ENCODE results near the gene PARN.

PARN gene

GRCh38 chr16:14632693-14633569 is 2.9 kb upstream of the PARN start, which contains the start of gene BFAR (continued):
- no peak for TF ChIP-seq ZNF280C (tag by site-specific recombination; IDR thresholded peaks at IDR 0.05)
- no peak; the same call in 1 of the 2 replicates for TF ChIP-seq ZXDB (tag by site-specific recombination; IDR thresholded peaks at IDR 0.05)
- TF ChIP-seq BCL11B (tag by site-specific recombination; IDR thresholded peaks at IDR 0.05; ENCODE audit: low read depth): peak; percentile 75; the same call in 1 of the 2 replicates
- TF ChIP-seq ZNF404 (tag by site-specific recombination; IDR thresholded peaks at IDR 0.05): no peak
- TF ChIP-seq ZNF302 (tag by site-specific recombination; IDR thresholded peaks at IDR 0.05; ENCODE audit: low read depth): no peak
- peak; percentile 21; the same call in 1 of the 2 replicates for TF ChIP-seq YY1 (tag by site-specific recombination; IDR thresholded peaks at IDR 0.05)
- TF ChIP-seq, protein P1, sequence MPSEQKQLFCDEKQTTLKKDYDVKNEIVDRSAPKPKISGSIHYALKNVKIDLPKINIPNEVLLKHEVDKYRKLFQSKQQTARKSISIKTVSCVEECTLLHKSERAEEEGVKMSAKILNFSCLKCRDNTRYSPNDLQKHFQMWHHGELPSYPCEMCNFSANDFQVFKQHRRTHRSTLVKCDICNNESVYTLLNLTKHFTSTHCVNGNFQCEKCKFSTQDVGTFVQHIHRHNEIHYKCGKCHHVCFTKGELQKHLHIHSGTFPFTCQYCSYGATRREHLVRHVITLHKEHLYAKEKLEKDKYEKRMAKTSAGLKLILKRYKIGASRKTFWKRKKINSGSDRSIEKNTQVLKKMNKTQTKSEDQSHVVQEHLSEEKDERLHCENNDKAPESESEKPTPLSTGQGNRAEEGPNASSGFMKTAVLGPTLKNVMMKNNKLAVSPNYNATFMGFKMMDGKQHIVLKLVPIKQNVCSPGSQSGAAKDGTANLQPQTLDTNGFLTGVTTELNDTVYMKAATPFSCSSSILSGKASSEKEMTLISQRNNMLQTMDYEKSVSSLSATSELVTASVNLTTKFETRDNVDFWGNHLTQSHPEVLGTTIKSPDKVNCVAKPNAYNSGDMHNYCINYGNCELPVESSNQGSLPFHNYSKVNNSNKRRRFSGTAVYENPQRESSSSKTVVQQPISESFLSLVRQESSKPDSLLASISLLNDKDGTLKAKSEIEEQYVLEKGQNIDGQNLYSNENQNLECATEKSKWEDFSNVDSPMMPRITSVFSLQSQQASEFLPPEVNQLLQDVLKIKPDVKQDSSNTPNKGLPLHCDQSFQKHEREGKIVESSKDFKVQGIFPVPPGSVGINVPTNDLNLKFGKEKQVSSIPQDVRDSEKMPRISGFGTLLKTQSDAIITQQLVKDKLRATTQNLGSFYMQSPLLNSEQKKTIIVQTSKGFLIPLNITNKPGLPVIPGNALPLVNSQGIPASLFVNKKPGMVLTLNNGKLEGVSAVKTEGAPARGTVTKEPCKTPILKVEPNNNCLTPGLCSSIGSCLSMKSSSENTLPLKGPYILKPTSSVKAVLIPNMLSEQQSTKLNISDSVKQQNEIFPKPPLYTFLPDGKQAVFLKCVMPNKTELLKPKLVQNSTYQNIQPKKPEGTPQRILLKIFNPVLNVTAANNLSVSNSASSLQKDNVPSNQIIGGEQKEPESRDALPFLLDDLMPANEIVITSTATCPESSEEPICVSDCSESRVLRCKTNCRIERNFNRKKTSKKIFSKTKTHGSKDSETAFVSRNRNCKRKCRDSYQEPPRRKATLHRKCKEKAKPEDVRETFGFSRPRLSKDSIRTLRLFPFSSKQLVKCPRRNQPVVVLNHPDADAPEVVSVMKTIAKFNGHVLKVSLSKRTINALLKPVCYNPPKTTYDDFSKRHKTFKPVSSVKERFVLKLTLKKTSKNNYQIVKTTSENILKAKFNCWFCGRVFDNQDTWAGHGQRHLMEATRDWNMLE (tag by site-specific recombination; conservative IDR thresholded peaks at IDR 0.05; ENCODE audit: low read depth): peak; percentile 61; the same call in 1 of the 2 replicates
- peak; percentile 43 for TF ChIP-seq KLF16 (tag by site-specific recombination; IDR thresholded peaks at IDR 0.05)
- no peak for TF ChIP-seq ZNF777 (tag by site-specific recombination; IDR thresholded peaks at IDR 0.05; ENCODE audit: borderline replicate concordance)
- TF ChIP-seq, protein P2, sequence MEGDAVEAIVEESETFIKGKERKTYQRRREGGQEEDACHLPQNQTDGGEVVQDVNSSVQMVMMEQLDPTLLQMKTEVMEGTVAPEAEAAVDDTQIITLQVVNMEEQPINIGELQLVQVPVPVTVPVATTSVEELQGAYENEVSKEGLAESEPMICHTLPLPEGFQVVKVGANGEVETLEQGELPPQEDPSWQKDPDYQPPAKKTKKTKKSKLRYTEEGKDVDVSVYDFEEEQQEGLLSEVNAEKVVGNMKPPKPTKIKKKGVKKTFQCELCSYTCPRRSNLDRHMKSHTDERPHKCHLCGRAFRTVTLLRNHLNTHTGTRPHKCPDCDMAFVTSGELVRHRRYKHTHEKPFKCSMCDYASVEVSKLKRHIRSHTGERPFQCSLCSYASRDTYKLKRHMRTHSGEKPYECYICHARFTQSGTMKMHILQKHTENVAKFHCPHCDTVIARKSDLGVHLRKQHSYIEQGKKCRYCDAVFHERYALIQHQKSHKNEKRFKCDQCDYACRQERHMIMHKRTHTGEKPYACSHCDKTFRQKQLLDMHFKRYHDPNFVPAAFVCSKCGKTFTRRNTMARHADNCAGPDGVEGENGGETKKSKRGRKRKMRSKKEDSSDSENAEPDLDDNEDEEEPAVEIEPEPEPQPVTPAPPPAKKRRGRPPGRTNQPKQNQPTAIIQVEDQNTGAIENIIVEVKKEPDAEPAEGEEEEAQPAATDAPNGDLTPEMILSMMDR (tag by site-specific recombination; IDR thresholded peaks at IDR 0.05): no peak
- TF ChIP-seq ZBTB10 (tag by site-specific recombination; IDR thresholded peaks at IDR 0.05): peak; percentile 71; the same call in 1 of the 2 replicates
- TF ChIP-seq ZNF449 (tag by site-specific recombination; IDR thresholded peaks at IDR 0.05): no peak
- peak; percentile 15; the same call in 1 of the 2 replicates for TF ChIP-seq ZNF501 (tag by site-specific recombination; IDR thresholded peaks at IDR 0.05)
- TF ChIP-seq ZNF223 (tag by site-specific recombination; IDR thresholded peaks at IDR 0.05): no peak
- no peak for TF ChIP-seq ZNF211 (tag by site-specific recombination; IDR thresholded peaks at IDR 0.05; ENCODE audit: low read depth)
- peak; percentile 78 for TF ChIP-seq KLF1 (tag by site-specific recombination; IDR thresholded peaks at IDR 0.05)
- TF ChIP-seq ZNF701 (tag by site-specific recombination; IDR thresholded peaks at IDR 0.05): no peak
- no peak for TF ChIP-seq ZNF266 (tag by site-specific recombination; IDR thresholded peaks at IDR 0.05; ENCODE audit: low read depth)

Data from HEK293 (cell line).